Measurements from ENCODE around the gene RBP5.

DNA sequence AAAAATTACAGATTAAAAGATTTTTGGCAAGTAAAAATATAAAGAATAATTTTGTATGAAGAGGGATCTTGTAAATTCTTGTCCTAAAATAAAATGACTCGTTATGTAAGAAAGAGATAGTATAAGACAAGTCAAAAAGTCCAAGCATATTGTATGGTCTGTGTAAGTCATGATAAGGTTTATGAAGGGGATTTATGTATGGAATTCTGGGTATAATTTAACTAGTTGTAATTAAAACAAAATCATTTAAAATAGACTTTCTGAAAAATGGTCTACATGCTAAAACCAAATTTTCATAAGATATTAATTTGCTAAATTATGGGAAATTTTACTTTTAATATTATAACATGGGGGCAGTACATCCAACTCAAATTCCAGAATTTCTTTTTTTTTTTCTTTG, 43.2 kb upstream of the RBP5 start:
- no peak for TF ChIP-seq POLR2A (IDR thresholded peaks at IDR 0.05; ENCODE audit: extremely low read depth, insufficient read length)
- TF ChIP-seq CTCF (IDR thresholded peaks at IDR 0.05; ENCODE audit: low read depth, low read length) = no peak
- TF ChIP-seq, protein P1, sequence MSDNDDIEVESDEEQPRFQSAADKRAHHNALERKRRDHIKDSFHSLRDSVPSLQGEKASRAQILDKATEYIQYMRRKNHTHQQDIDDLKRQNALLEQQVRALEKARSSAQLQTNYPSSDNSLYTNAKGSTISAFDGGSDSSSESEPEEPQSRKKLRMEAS (IDR thresholded peaks at IDR 0.05; ENCODE audit: low read depth, low read length) = no peak
